Liver (tissue), 3 donors: ENCODE results near the gene SLC24A3.

Experiments
- ATF3 ChIP-seq: IDR thresholded peaks from 2 replicates; pipeline ENCODE4 v1.6.1; 2016; ENCODE audit warnings: antibody characterized with exemption
- CTCF ChIP-seq: fragments of 150-350 bp; IDR thresholded peaks from 2 replicates; pipeline ENCODE4 v1.5.1; 2017; ENCODE audit warnings: improper control_type of control experiment, low read depth, low read length; ENCODE audit not compliant: missing input control
- EGR1 ChIP-seq, 2 donors: IDR thresholded peaks; 2 replicates each; pipeline ENCODE4 v1.6.1; 2016 to 2018; ENCODE audit warnings: antibody characterized with exemption in 2 of 2, low read depth in 2 of 2
- JUND ChIP-seq, 2 donors: IDR thresholded peaks; 2 replicates each; pipeline ENCODE4 v1.6.1; 2016; ENCODE audit warnings: antibody characterized with exemption in 2 of 2
- MAX ChIP-seq: IDR thresholded peaks from 2 replicates; pipeline ENCODE4 v1.6.1; 2016; ENCODE audit warnings: antibody characterized with exemption
- RAD21 ChIP-seq, 2 donors: IDR thresholded peaks; 2 replicates each; pipeline ENCODE4 v1.6.1; 2016; ENCODE audit warnings: antibody characterized with exemption in 2 of 2, mild to moderate bottlenecking in 2 of 2
- REST ChIP-seq: IDR thresholded peaks from 2 replicates; pipeline ENCODE4 v1.6.1; 2016; ENCODE audit warnings: antibody characterized with exemption, mild to moderate bottlenecking
- SP1 ChIP-seq: IDR thresholded peaks from 2 replicates; pipeline ENCODE4 v1.6.1; 2018; ENCODE audit warnings: antibody characterized with exemption, mild to moderate bottlenecking
- donor health status: healthy.
- donor health status: healthy.

- TF ChIP-seq CTCF, result no peak
- no peak for TF ChIP-seq ATF3
- TF ChIP-seq EGR1 (IDR thresholded peaks at IDR 0.05; ENCODE audit: low read depth in 2 of 2), result no peak
- TF ChIP-seq JUND (IDR thresholded peaks at IDR 0.05), result no peak
- no peak for TF ChIP-seq RAD21 (IDR thresholded peaks at IDR 0.05)
- no peak for TF ChIP-seq SP1
- TF ChIP-seq MAX, result no peak
- no peak for TF ChIP-seq REST
These were observed 348.5 kb downstream of the SLC24A3 start for GRCh38 chr20:19560881-19561480.
